Measurements from ENCODE around the gene GADD45A. TPM values are rescaled to one million over a fixed set of nuclear protein-coding genes. Genes with fewer than 3 reads are reported as not detected.

GADD45A gene
- total and polyA plus RNA-seq, 9 of the 15 experiments (the other 6 are each of a cell fraction or from before 2014, with no cell fraction given), result 21.3 to 156 (median 62.1) TPM

- TF ChIP-seq ZNF318 (IDR thresholded peaks at IDR 0.05; ENCODE audit: borderline replicate concordance in 1 of 2, low read depth in 1 of 2) (peak in 1 of 2 experiments; percentile 51; a peak in 2 of 4 replicates), SRSF7 (optimal IDR thresholded peaks at IDR 0.05; ENCODE audit: low read depth, low read length) (no peak), ZNF699 (CRISPR knock-in tag; IDR thresholded peaks at IDR 0.05; ENCODE audit: insufficient replicate concordance) (no peak), ZNF395 (CRISPR knock-in tag; IDR thresholded peaks at IDR 0.05) (peak; percentile 75; the same call in 1 of the 2 replicates), HDAC1 (IDR thresholded peaks at IDR 0.05) (peak in 1 of 2 experiments; percentile 86; a peak in 2 of 4 replicates), ETS1 (conservative IDR thresholded peaks at IDR 0.05; ENCODE audit: control insufficient read depth, low read depth, low read length) (peak; percentile 73; the same call in 1 of the 2 replicates), ATF7 (IDR thresholded peaks at IDR 0.05) (peak; percentile 67), RBBP5 (IDR thresholded peaks at IDR 0.05; ENCODE audit: borderline replicate concordance, insufficient read depth, low read length, poor library complexity, severe bottlenecking) (peak; percentile 37), MAFG (tag; conservative IDR thresholded peaks at IDR 0.05) (no peak), UBTF (IDR thresholded peaks at IDR 0.05; ENCODE audit: borderline replicate concordance in 1 of 2, low read depth in 2 of 2, low read length in 2 of 2) (peak in 1 of 2 experiments; percentile 77; a peak in 1 of 4 replicates), CREM (IDR thresholded peaks at IDR 0.05; ENCODE audit: low read depth) (peak; percentile 80), ZNF586 (CRISPR knock-in tag; conservative IDR thresholded peaks at IDR 0.05) (0 out of 2 replicates have a peak, but pooled peaks have one; percentile 16)
Measured at GRCh38 chr1:67688526-67689219, 3.7 kb downstream of the GADD45A start (continued).
